Endothelial cell of umbilical vein (primary cell): Measurements from ENCODE around the gene ZNF837. TPM values are rescaled to one million over a fixed set of nuclear protein-coding genes. Genes with fewer than 3 reads are reported as not detected.

Experiments used
- BruUV-seq: library from RNA; stranded (reverse); fragments of 400-500 nt; replicated peaks from 2 replicates; lab custom pipeline; 2021; lab: Mats Ljungman, UMichigan
- CTCF ChIA-PET: fragments of 300-600, 350-600 bp; sonication (Branson Sonifier 250); formaldehyde crosslinking; loops from one replicate; lab custom pipeline; 2021; ENCODE audit warnings: antibody characterized with exemption, inconsistent platforms; lab: Charles Lee
- POLR2A ChIA-PET: fragments of 300-600, 350-600 bp; sonication (Branson Sonifier 250); formaldehyde crosslinking; loops from one replicate; lab custom pipeline; 2021; ENCODE audit warnings: antibody characterized with exemption, inconsistent platforms; lab: Charles Lee
- DNase-seq: peaks from one replicate; pipeline ENCODE4 v3.0.0-alpha.2; 2011; ENCODE audit warnings: low read depth, low spot score
- FAIRE-seq: peaks from 2 replicates; lab custom pipeline; 2011; peaks lifted over from hg19 to GRCh38; lab: Jason Lieb, UNC
- H2AFZ ChIP-seq: 2 replicates; pipeline ENCODE4 v1.6.0; 2012; ENCODE audit warnings: low read depth, low read length, control low read depth, inconsistent platforms
- H3K27ac ChIP-seq: 2 replicates; pipeline ENCODE4 v1.5.1; 2011; ENCODE audit warnings: low read depth, mild to moderate bottlenecking, control low read depth, low read length, moderate library complexity; ENCODE audit not compliant: insufficient read depth
- H3K27me3 ChIP-seq, 2 experiments: 2 replicates each; pipeline versions ENCODE4 v1.6.0 to v1.6.1; 2011; ENCODE audit warnings: low read length in 2 of 2, mixed read lengths in 1 of 2; ENCODE audit not compliant: control insufficient read depth in 2 of 2, insufficient read depth in 2 of 2
- H3K36me3 ChIP-seq, 2 experiments: 2 replicates in 1 of 2; 3 replicates in 1 of 2; pipeline ENCODE4 v1.5.1; 2011; ENCODE audit warnings: low read length in 2 of 2, mild to moderate bottlenecking in 1 of 2, moderate library complexity in 1 of 2; ENCODE audit not compliant: control insufficient read depth in 2 of 2, insufficient read depth in 2 of 2; ENCODE audit errors: extremely low read depth in 1 of 2
- H3K4me1 ChIP-seq: 3 replicates; pipeline ENCODE4 v1.5.1; 2011; ENCODE audit warnings: mild to moderate bottlenecking, low read length; ENCODE audit not compliant: control insufficient read depth, insufficient read depth; ENCODE audit errors: extremely low read depth
- H3K4me2 ChIP-seq: 2 replicates; pipeline ENCODE4 v1.6.1; 2011; ENCODE audit warnings: low read length, control low read depth, mixed read lengths; ENCODE audit not compliant: insufficient read depth
- H3K4me3 ChIP-seq, 3 experiments: fragments of 200-600 bp in 1 of 3; sonication (generic), shearing (Covaris generic) in 1 of 3; replicated peaks in 1 of 3; 2 replicates each; pipeline ENCODE4 v1.5.1; 2011 to 2016; ENCODE audit warnings: control low read depth in 3 of 3, low read length in 3 of 3, mild to moderate bottlenecking in 2 of 3, inconsistent platforms in 1 of 3, low read depth in 1 of 3, moderate library complexity in 1 of 3; ENCODE audit not compliant: insufficient read depth in 1 of 3
- H3K79me2 ChIP-seq: 2 replicates; pipeline ENCODE4 v1.6.0; 2012; ENCODE audit warnings: low read length, inconsistent platforms; ENCODE audit not compliant: control insufficient read depth, insufficient read depth
- H3K9ac ChIP-seq: replicated peaks from 2 replicates; pipeline ENCODE3; 2011; ENCODE audit warnings: low read length, control low read depth; ENCODE audit not compliant: insufficient read depth; ENCODE audit errors: extremely low read depth
- H3K9me1 ChIP-seq: replicated peaks from 3 replicates; pipeline ENCODE4 v1.6.0; 2011; ENCODE audit warnings: mild to moderate bottlenecking, low read length; ENCODE audit not compliant: control insufficient read depth, insufficient read depth; ENCODE audit errors: extremely low read depth
- H3K9me3 ChIP-seq: replicated peaks from 2 replicates; pipeline ENCODE4 v1.5.1; 2012; ENCODE audit warnings: low read length, inconsistent platforms; ENCODE audit not compliant: control insufficient read depth, insufficient read depth
- H4K20me1 ChIP-seq: replicated peaks from 2 replicates; pipeline ENCODE3; 2011; ENCODE audit warnings: mild to moderate bottlenecking, low read length; ENCODE audit not compliant: control insufficient read depth, insufficient read depth; ENCODE audit errors: extremely low read depth
- CTCF ChIP-seq, 2 donors: IDR thresholded peaks; 1 replicate in 1 of 2; 2 replicates in 1 of 2; pipeline ENCODE4 v1.5.1; 2011; ENCODE audit warnings: low read length in 2 of 2, mild to moderate bottlenecking in 2 of 2, moderate library complexity in 2 of 2, control low read depth in 1 of 2, inconsistent platforms in 1 of 2, low read depth in 1 of 2; ENCODE audit not compliant: insufficient read depth in 1 of 2; ENCODE audit errors: extremely low read depth in 1 of 2
- EZH2 ChIP-seq: IDR thresholded peaks from 2 replicates; pipeline ENCODE4 v1.6.1; 2012; ENCODE audit warnings: borderline replicate concordance, low read depth, mild to moderate bottlenecking, moderate library complexity, low read length, inconsistent platforms; ENCODE audit not compliant: severe bottlenecking
- FOS ChIP-seq: IDR thresholded peaks from 2 replicates; pipeline ENCODE4 v1.6.1; 2011; ENCODE audit warnings: mild to moderate bottlenecking, low read length, moderate library complexity, borderline replicate concordance; ENCODE audit not compliant: insufficient read depth
- MAX ChIP-seq: IDR thresholded peaks from 2 replicates; pipeline ENCODE4 v1.6.1; 2011; ENCODE audit not compliant: insufficient read depth, insufficient read length
- POLR2A ChIP-seq: IDR thresholded peaks from 2 replicates; pipeline ENCODE4 v1.6.1; 2012; ENCODE audit warnings: low read depth, mild to moderate bottlenecking, control low read depth, low read length
- POLR2AphosphoS5 ChIP-seq: IDR thresholded peaks from 2 replicates; pipeline ENCODE4 v1.6.1; 2012; ENCODE audit warnings: low read depth, mild to moderate bottlenecking, control low read depth, low read length, moderate library complexity; ENCODE audit not compliant: insufficient read depth
- dilution Hi-C: fragments of 300-500 bp; cut with MboI; formaldehyde crosslinking; loops from one replicate; pipeline ENCODE4 v1.15.0; 2019; ENCODE audit warnings: low sequenced_read_pairs; ENCODE audit not compliant: extremely low pct_ligation_motif_present
- intact Hi-C: fragments of 100-400 bp; cut with micrococcal nuclease; formaldehyde crosslinking; loops from one replicate; pipeline ENCODE4 v1.10.0; 2022
- polyA plus RNA-seq, 4 experiments: library from polyadenylated mRNA; depleted of rRNA in 3 of 4; stranded (reverse) in 3 of 4; unstranded in 1 of 4; fragments of >200 nt; gene quantifications; 2 replicates each; pipeline versions ENCODE4 v1.2.1 to v1.2.3, GENCODE V29; 2011 to 2012; ENCODE audit warnings: missing spikeins in 1 of 4
- total RNA-seq: library from RNA; stranded (reverse); gene quantifications from 2 replicates; pipeline ENCODE4 v1.2.3, GENCODE V29; 2021

Gene ZNF837
- total and polyA plus RNA-seq, 2 donors (not counting 3 experiments of a cell fraction or from before 2014, with no cell fraction given): 1.4 to 1.6 TPM

- Histone ChIP-seq H3K36me3 (peaks cover 6 to 21% of the 10 kb centered on the region in 2 experiments), H4K20me1 (no peaks in the 10 kb centered on the region), H3K4me1 (peaks cover 1% of the 10 kb centered on the region), H3K27ac (no peak within 1 kb of the TSS), H2AFZ (no peak within 1 kb of the TSS), H3K4me2 (no peak within 1 kb of the TSS), H3K4me3 (no peak within 1 kb of the TSS), H3K9me3 (no peaks in the 10 kb centered on the region), H3K79me2 (peaks cover 9% of the 10 kb centered on the region), H3K27me3 (no peaks in the 10 kb centered on the region), H3K9ac (no peak within 1 kb of the TSS), H3K9me1 (no peaks in the 10 kb centered on the region)
- DNase-seq (no peak), FAIRE-seq (no peak)
- BruUV-seq: no TSS peak
- ChIA-PET POLR2A (no interaction called here), CTCF (no interaction called here)
- TF ChIP-seq CTCF (IDR thresholded peaks at IDR 0.05; ENCODE audit: extremely low read depth in 1 of 2, insufficient read depth in 1 of 2, low read depth in 1 of 2, low read length in 2 of 2) (no peak), FOS (no peak), POLR2AphosphoS5 (peak; percentile 74), MAX (no peak), EZH2 (no peak), POLR2A (peak; percentile 82)
- dilution Hi-C loops (no loop called here), intact Hi-C loops (loop anchor here (1.0 kb wide), 1 partner anchor 8 kb away; the partner anchor contains the start of gene RPS5)
Measured at GRCh38 chr19:58395220-58395978, 14.6 kb upstream of the ZNF837 start, which contains the start of gene RNF225. RNF225 (plus strand) TSS chr19:58395656; CDS start chr19:58396090, 434 bp downstream.
